K562 (cell line): Measurements from ENCODE around the gene PKP1. TPM values are rescaled to one million over a fixed set of nuclear protein-coding genes. Genes with fewer than 3 reads are reported as not detected.

Experiments
- ATAC-seq: fragments of 200-7000 bp; cut with Tn5 transposase; 3 replicates; pipeline ENCODE4 v1.9.1; 2020; ENCODE audit warnings: moderate library complexity
- BruUV-seq: library from RNA; stranded (reverse); fragments of 400-500 nt; replicated peaks from 2 replicates; lab custom pipeline; 2021; lab: Mats Ljungman, UMichigan
- CTCF ChIA-PET: fragments of 300-600 bp; formaldehyde crosslinking; extraction: SDS; loops from one replicate; lab custom pipeline; 2021; ENCODE audit warnings: low intra/inter-chr PET ratio; lab: Yijun Ruan, JAX
- POLR2A ChIA-PET: fragments of 300-600, 350-650 bp; sonication (Branson Sonifier 250); formaldehyde crosslinking; extraction: SDS; loops from one replicate; lab custom pipeline; 2021; ENCODE audit warnings: antibody characterized with exemption, inconsistent platforms; lab: Yijun Ruan, JAX
- DNase-seq, 4 experiments: peaks; one replicate each; pipeline versions ENCODE4 v3.0.0 to v3.0.0-alpha.2; 2011 to 2018; ENCODE audit warnings: low spot score in 3 of 4, mixed read lengths in 3 of 4; ENCODE audit errors: extremely low read depth in 1 of 4
- FAIRE-seq: peaks from 2 replicates; lab custom pipeline; 2011; peaks lifted over from hg19 to GRCh38; lab: Jason Lieb, UNC
- H2AFZ ChIP-seq: 2 replicates; pipeline ENCODE4 v1.6.0; 2011; ENCODE audit warnings: low read depth, low read length, control low read depth, inconsistent platforms
- H3K27ac ChIP-seq: fragments of 200-600 bp; 3 replicates; pipeline ENCODE4 v1.8.0; 2011; ENCODE audit warnings: low read depth, mild to moderate bottlenecking, control low read depth, inconsistent platforms, low read length, moderate library complexity, mixed read lengths; ENCODE audit errors: extremely low read depth
- H3K27me3 ChIP-seq, 2 experiments: fragments of 300-600 bp in 1 of 2; 2 replicates in 1 of 2; 3 replicates in 1 of 2; pipeline versions ENCODE4 v1.6.0 to v1.8.0; 2011; ENCODE audit warnings: inconsistent platforms in 2 of 2, low read length in 2 of 2, mild to moderate bottlenecking in 1 of 2, mixed read lengths in 1 of 2, moderate library complexity in 1 of 2; ENCODE audit not compliant: control insufficient read depth in 2 of 2, insufficient read depth in 2 of 2
- H3K36me3 ChIP-seq: fragments of 300-600 bp; 3 replicates; pipeline ENCODE4 v1.8.0; 2011; ENCODE audit warnings: mild to moderate bottlenecking, low read length, inconsistent platforms; ENCODE audit not compliant: control insufficient read depth, insufficient read depth
- H3K4me1 ChIP-seq, 2 experiments: fragments of 200-600 bp in 1 of 2; replicated peaks in 1 of 2; 2 replicates in 1 of 2; 3 replicates in 1 of 2; pipeline versions ENCODE4 v1.5.1 to v1.8.0; 2011; ENCODE audit warnings: inconsistent platforms in 2 of 2, low read length in 2 of 2, mild to moderate bottlenecking in 1 of 2, mixed read lengths in 1 of 2, moderate library complexity in 1 of 2; ENCODE audit not compliant: control insufficient read depth in 2 of 2, insufficient read depth in 2 of 2
- H3K4me2 ChIP-seq: 2 replicates; pipeline ENCODE4 v1.6.1; 2011; ENCODE audit warnings: low read length, control low read depth, inconsistent platforms, mixed read lengths; ENCODE audit not compliant: insufficient read depth
- H3K4me3 ChIP-seq: fragments of 200-600 bp; sonication (generic), shearing (Covaris generic); 2 replicates; pipeline ENCODE4 v1.5.1; 2016; ENCODE audit warnings: control low read depth, inconsistent platforms
- H3K79me2 ChIP-seq: fragments of 200-600 bp; 3 replicates; pipeline ENCODE4 v1.8.0; 2011; ENCODE audit warnings: low read length, inconsistent platforms; ENCODE audit not compliant: control insufficient read depth, insufficient read depth
- H3K9ac ChIP-seq, 2 experiments: 2 replicates each; pipeline versions ENCODE4 v1.6.0 to v1.6.1; 2011; ENCODE audit warnings: low read depth in 2 of 2, low read length in 2 of 2, control low read depth in 1 of 2, inconsistent platforms in 1 of 2, mild to moderate bottlenecking in 1 of 2, mixed read lengths in 1 of 2; ENCODE audit not compliant: insufficient read depth in 1 of 2
- H3K9me1 ChIP-seq: one replicate; pipeline ENCODE4 v1.6.0; 2011; ENCODE audit warnings: inconsistent platforms, mild to moderate bottlenecking, low read length, moderate library complexity; ENCODE audit not compliant: control insufficient read depth, insufficient read depth
- H3K9me3 ChIP-seq: replicated peaks from 2 replicates; pipeline ENCODE4 v1.5.1; 2011; ENCODE audit warnings: low read depth, low read length, inconsistent platforms; ENCODE audit not compliant: control insufficient read depth, insufficient read depth
- H4K20me1 ChIP-seq: replicated peaks from 2 replicates; pipeline ENCODE4 v1.6.1; 2011; ENCODE audit warnings: low read length, inconsistent platforms, mixed read lengths; ENCODE audit not compliant: control insufficient read depth, insufficient read depth
- ATF3 ChIP-seq, 2 experiments: fragments of 450-650 bp in 1 of 2; sonication (generic) in 1 of 2; formaldehyde crosslinking in 1 of 2; IDR thresholded peaks in 1 of 2; conservative IDR thresholded peaks in 1 of 2; 2 replicates each; pipeline versions ENCODE4 v1.6.1 to v1.8.1; 2016 to 2023; ENCODE audit warnings: mild to moderate bottlenecking in 2 of 2, moderate library complexity in 2 of 2, inconsistent platforms in 1 of 2, missing genetic modification reagents in 1 of 2
- DPF2 ChIP-seq: fragments of 450-650 bp; IDR thresholded peaks from 2 replicates; pipeline ENCODE4 v1.6.1; 2016
- FOSL1 ChIP-seq: fragments of 200-800 bp; sonication (Bioruptor generic); conservative IDR thresholded peaks from 2 replicates; pipeline ENCODE4 v1.6.1; 2016; ENCODE audit warnings: missing genetic modification characterization, missing compliant biosample characterization
- JUND ChIP-seq, 2 experiments: IDR thresholded peaks; 2 replicates in 1 of 2; 3 replicates in 1 of 2; pipeline ENCODE4 v1.6.1; 2011; ENCODE audit warnings: borderline replicate concordance in 2 of 2, low read depth in 2 of 2, low read length in 2 of 2, improper control_type of control experiment in 1 of 2, missing biosample characterization in 1 of 2, missing genetic modification characterization in 1 of 2, missing genetic modification reagents in 1 of 2
- NFIC ChIP-seq: fragments of 450-650 bp; IDR thresholded peaks from 2 replicates; pipeline ENCODE4 v1.6.1; 2017; ENCODE audit warnings: mild to moderate bottlenecking, inconsistent platforms
- SAP30 ChIP-seq: fragments of 200-600 bp; sonication (generic); IDR thresholded peaks from 2 replicates; pipeline ENCODE4 v1.6.1; 2012; ENCODE audit warnings: borderline replicate concordance, low read depth, mild to moderate bottlenecking, moderate library complexity, low read length, control low read depth, inconsistent platforms; ENCODE audit not compliant: insufficient read depth, poor library complexity, severe bottlenecking
- SREBF2 ChIP-seq: sonication (generic); formaldehyde crosslinking; IDR thresholded peaks from 2 replicates; pipeline ENCODE4 v1.4.0; 2020; ENCODE audit warnings: mild to moderate bottlenecking, missing genetic modification reagents
- WGBS: fragments of 100-300 bp; shearing (Covaris generic); methylation state at CpG from one replicate; pipeline ENCODE4 v1.1.6; 2016; ENCODE audit warnings: low coverage, mixed read lengths; ENCODE audit not compliant: insufficient coverage; ENCODE audit errors: missing lambda C conversion rate; 5-methylcytosine and 5-hydroxymethylcytosine counted together
- in situ Hi-C: fragments of 300-500 bp; cut with MboI; formaldehyde crosslinking; loops from 4 replicates; pipeline ENCODE4 v1.15.0; 2018; ENCODE audit warnings: inconsistent platforms, mixed read lengths
- intact Hi-C: fragments of 100-400 bp; cut with micrococcal nuclease; formaldehyde crosslinking; loops from 2 replicates; pipeline ENCODE4 v1.14.2; 2022
- polyA plus RNA-seq, 8 experiments: library from polyadenylated mRNA; depleted of rRNA in 4 of 8; stranded (reverse) in 5 of 8; unstranded in 3 of 8; fragments of >200 nt; fragmentation: Nextera tagmentation in 2 of 8; fragmentation: Illumina TruSeq in 1 of 8; extraction: Ambion mirVana in 2 of 8; extraction: Trizol in 1 of 8; gene quantifications; 2 replicates each; pipeline versions ENCODE4 v1.2.1 to v1.2.3, GENCODE V29; 2011 to 2014; ENCODE audit warnings: inconsistent platforms in 1 of 8, missing spikeins in 1 of 8
- total RNA-seq, 7 experiments: library from RNA; depleted of rRNA in 6 of 7; stranded (reverse); fragments of >200 nt in 6 of 7; fragmentation: Illumina TruSeq in 2 of 7; extraction: Trizol in 2 of 7; gene quantifications; 2 replicates each; pipeline versions ENCODE4 v1.2.1 to v1.2.3, GENCODE V29; 2011 to 2021; ENCODE audit warnings: low replicate concordance in 1 of 7

PKP1 gene
- total and polyA plus RNA-seq, 9 of the 15 experiments (the other 6 are each of a cell fraction or from before 2014, with no cell fraction given): not detected

GRCh38 chr1:201268604-201269151 is 14.6 kb upstream of the PKP1 start:
- in situ Hi-C loops (no loop called here), intact Hi-C loops (no loop called here)
- H3K36me3 ChIP-seq: no peaks in the 10 kb centered on the region
- peak; percentile 58 for TF ChIP-seq NFIC
- TF ChIP-seq FOSL1: peak; percentile 63
- no peak for TF ChIP-seq DPF2
- TF ChIP-seq JUND (IDR thresholded peaks at IDR 0.05; ENCODE audit: borderline replicate concordance, low read depth, low read length): 0 out of 2 replicates have a peak, but pooled peaks have one; percentile 8
- no peak for TF ChIP-seq JUND (tag; IDR thresholded peaks at IDR 0.05; ENCODE audit: borderline replicate concordance, low read depth, low read length)
- no peak for TF ChIP-seq SREBF2
- peak; percentile 8; the same call in 1 of the 2 replicates for TF ChIP-seq ATF3 (IDR thresholded peaks at IDR 0.05)
- TF ChIP-seq ATF3 (CRISPR knock-in tag; conservative IDR thresholded peaks at IDR 0.05): no peak
- no peak for TF ChIP-seq SAP30
- H3K27ac ChIP-seq: no peak overlapping the region
- no peaks in the 10 kb centered on the region for H3K9me3 ChIP-seq
- H3K4me1 ChIP-seq: no peaks in the 10 kb centered on the region
- H3K9me1 ChIP-seq: no peaks in the 10 kb centered on the region
- no peak overlapping the region for H3K4me3 ChIP-seq
- ATAC-seq (no peak), DNase-seq (no peak), FAIRE-seq (no peak)
- WGBS: under 1% methylated on average over 12 of the region's 12 CpGs
- CTCF ChIA-PET: no interaction called here
- no peak overlapping the region for H3K4me2 ChIP-seq
- POLR2A ChIA-PET: interaction anchor here (0.7 kb wide), 1 partner anchor 112 kb away, joined by 4 read pairs; no protein-coding TSS in a partner anchor
- no peak overlapping the region for H2AFZ ChIP-seq
- peaks cover 24 to 53% of the 10 kb centered on the region in 2 experiments; a peak in 4 of 5 replicates for H3K27me3 ChIP-seq
- H3K9ac ChIP-seq: 0 out of 4 replicates have a peak overlapping the region, but pooled peaks of 1 of the 2 experiments have one; percentile 12
- BruUV-seq: no TSS peak
- H4K20me1 ChIP-seq: peaks cover 9% of the 10 kb centered on the region; the same call in 1 of the 2 replicates
- H3K79me2 ChIP-seq: no peaks in the 10 kb centered on the region
